Lower leg skin (tissue), 4 donors: Measurements from ENCODE around the gene CDK12. TPM values are rescaled to one million over a fixed set of nuclear protein-coding genes. Genes with fewer than 3 reads are reported as not detected.

Source experiments
- DNase-seq, 2 donors: peaks; one replicate each; pipeline ENCODE4 v3.0.0-alpha.2; 2019; ENCODE audit warnings: low spot score in 2 of 2
- H3K4me3 ChIP-seq: fragments of 200-600 bp; sonication (generic); 2 replicates; pipeline ENCODE4 v1.5.1; 2017; ENCODE audit warnings: mild to moderate bottlenecking, low read depth; ENCODE audit not compliant: poor library complexity, severe bottlenecking
- CTCF ChIP-seq, 3 donors: fragments of 450-650 bp; IDR thresholded peaks; one replicate each; pipeline ENCODE4 v1.5.1; 2016; ENCODE audit warnings: antibody characterized with exemption in 3 of 3, mild to moderate bottlenecking in 3 of 3, moderate library complexity in 2 of 3
- POLR2A ChIP-seq, 2 donors: fragments of 450-650 bp; IDR thresholded peaks; one replicate each; pipeline ENCODE4 v1.6.1; 2016 to 2017; ENCODE audit warnings: antibody characterized with exemption in 2 of 2, mild to moderate bottlenecking in 1 of 2, moderate library complexity in 1 of 2
- WGBS, 2 donors: methylation state at CpG; one replicate each; pipeline ENCODE4 v1.1.5; 2018; 5-methylcytosine and 5-hydroxymethylcytosine counted together
- intact Hi-C: fragments of 100-400 bp; cut with DNase I; formaldehyde crosslinking; loops from one replicate; pipeline ENCODE4 v1.15.0; 2023; ENCODE audit warnings: low total_unique reads
- total RNA-seq, 4 donors: library from RNA; depleted of rRNA; stranded (reverse); fragments of >200 nt; gene quantifications; one replicate each; pipeline ENCODE4 v1.1.0, GENCODE V29; 2016

CDK12 gene
- total RNA-seq, 4 donors from 2014 or later, result 33.9 to 56.8 (median 46.5) TPM

GRCh38 chr17:39548494-39549225 lies 87.4 kb downstream of the CDK12 start:
- WGBS, 2 donors, result 71 to 75% methylated on average over 7 of the region's 7 CpGs
- DNase-seq, result no peak
- intact Hi-C loops, result loop anchor here (5.0 kb wide), 1 partner anchor 64 kb away; no protein-coding TSS in a partner anchor
- TF ChIP-seq POLR2A (IDR thresholded peaks at IDR 0.05), result no peak
- no peak overlapping the region for H3K4me3 ChIP-seq

- no peak for TF ChIP-seq CTCF (IDR thresholded peaks at IDR 0.05)
- TF ChIP-seq POLR2A (IDR thresholded peaks at IDR 0.05), result no peak
- no peak for DNase-seq
- H3K4me3 ChIP-seq, result no peak overlapping the region
- intact Hi-C loops, result loop anchor here (5.0 kb wide), 1 partner anchor 62 kb away; no protein-coding TSS in a partner anchor
- WGBS, 2 donors, result 77 to 81% methylated on average over 6 of the region's 6 CpGs
Observed at GRCh38 chr17:39549747-39550573, 88.7 kb downstream of the CDK12 start.

GRCh38 chr17:39551879-39552278 lies 90.6 kb downstream of the CDK12 start:
- intact Hi-C loops, result no loop called here

GRCh38 chr17:39553341-39553945 lies 92.2 kb downstream of the CDK12 start:
- 41 to 48% methylated on average over 2 of the region's 2 CpGs for WGBS, 2 donors
- intact Hi-C loops, result no loop called here
- H3K4me3 ChIP-seq, result no peak overlapping the region
- DNase-seq, result no peak
- TF ChIP-seq POLR2A (IDR thresholded peaks at IDR 0.05) (no peak), CTCF (IDR thresholded peaks at IDR 0.05) (no peak)

More at GRCh38 chr17:39551879-39552278, 90.6 kb downstream of the CDK12 start:
- no peak overlapping the region for H3K4me3 ChIP-seq
- WGBS, 2 donors, result 60 to 83% methylated on average over 1 of the region's 1 CpG
- peak in 1 of 2 donors; percentile 10 for DNase-seq
- TF ChIP-seq CTCF (IDR thresholded peaks at IDR 0.05) (no peak), POLR2A (IDR thresholded peaks at IDR 0.05) (no peak)

- no peak for TF ChIP-seq POLR2A (IDR thresholded peaks at IDR 0.05)
- TF ChIP-seq CTCF (IDR thresholded peaks at IDR 0.05), result no peak
- no peak overlapping the region for H3K4me3 ChIP-seq
- peak in 1 of 2 donors; percentile 23 for DNase-seq
- 78 to 84% methylated on average over 2 of the region's 2 CpGs for WGBS, 2 donors
- intact Hi-C loops, result no loop called here
Observed at GRCh38 chr17:39555368-39555767, 94.1 kb downstream of the CDK12 start.

GRCh38 chr17:39556423-39556822 lies 95.1 kb downstream of the CDK12 start:
- no peak for TF ChIP-seq CTCF (IDR thresholded peaks at IDR 0.05)
- TF ChIP-seq POLR2A (IDR thresholded peaks at IDR 0.05), result no peak
- no peak overlapping the region for H3K4me3 ChIP-seq
- 16 to 44% methylated on average over 1 of the region's 1 CpG for WGBS, 2 donors
- intact Hi-C loops, result no loop called here
- peak in 1 of 2 donors; percentile 29 for DNase-seq
